Esophagus (tissue), 2 donors: ENCODE data around the gene B4GALT1. TPM values are rescaled to one million over a fixed set of nuclear protein-coding genes. Genes with fewer than 3 reads are reported as not detected.

Experiments
- H3K27ac ChIP-seq, 2 donors: one replicate each; pipeline ENCODE4 v1.5.1; 2013; ENCODE audit warnings: low read depth in 2 of 2, mild to moderate bottlenecking in 2 of 2, inconsistent platforms in 1 of 2, low read length in 1 of 2, moderate library complexity in 1 of 2
- H3K27me3 ChIP-seq, 2 donors: one replicate each; pipeline ENCODE4 v1.6.1; 2013; ENCODE audit warnings: low read length in 2 of 2, control low read depth in 1 of 2, mild to moderate bottlenecking in 1 of 2; ENCODE audit not compliant: insufficient read depth in 2 of 2, control insufficient read depth in 1 of 2
- H3K36me3 ChIP-seq, 2 donors: one replicate each; pipeline ENCODE4 v1.6.1; 2013; ENCODE audit warnings: low read length in 1 of 2; ENCODE audit not compliant: control insufficient read depth in 2 of 2, insufficient read depth in 2 of 2
- H3K4me1 ChIP-seq, 2 donors: one replicate each; pipeline ENCODE4 v1.6.1; 2013; ENCODE audit warnings: low read length in 1 of 2; ENCODE audit not compliant: control insufficient read depth in 2 of 2, insufficient read depth in 2 of 2
- H3K4me3 ChIP-seq, 2 donors: one replicate each; pipeline ENCODE4 v1.5.1; 2013; ENCODE audit warnings: low read length in 2 of 2, mild to moderate bottlenecking in 2 of 2, low read depth in 1 of 2, moderate library complexity in 1 of 2
- H3K9me3 ChIP-seq, 2 donors: one replicate each; pipeline ENCODE4 v1.6.1; 2013; ENCODE audit warnings: mild to moderate bottlenecking in 2 of 2, low read depth in 1 of 2, low read length in 1 of 2, moderate library complexity in 1 of 2; ENCODE audit not compliant: control insufficient read depth in 2 of 2, insufficient read depth in 1 of 2
- WGBS, 2 donors: extraction: QIAGEN DNeasy Blood & Tissue Kit; methylation state at CpG; one replicate each; pipeline ENCODE4 v1.1.7; 2013; 5-methylcytosine and 5-hydroxymethylcytosine counted together
- polyA plus RNA-seq, 2 donors: library from polyadenylated mRNA; stranded (reverse); fragments of 200-250 nt; gene quantifications; one replicate each; pipeline ENCODE4 v1.2.3, GENCODE V29; 2013
- donor health status: healthy with polysubstance abuse.
- donor health status: Bipolar disorder and iron deficiency.

Gene B4GALT1
- polyA plus RNA-seq, 2 donors: 26.0 to 29.2 TPM

- peaks cover 6 to 40% of the 10 kb centered on the region in 2 donors for H3K4me1 ChIP-seq
- no peak overlapping the region for H3K27ac ChIP-seq
- no peak overlapping the region for H3K4me3 ChIP-seq
Observed at GRCh38 chr9:33133186-33133585, 34.0 kb downstream of the B4GALT1 start.

GRCh38 chr9:33131790-33132772 is 35.1 kb downstream of the B4GALT1 start:
- Histone ChIP-seq H3K4me1 (peaks cover 6 to 33% of the 10 kb centered on the region in 2 donors), H3K27ac (peak overlapping the region in 1 of 2 donors; percentile 59)

More at GRCh38 chr9:33133186-33133585, 34.0 kb downstream of the B4GALT1 start:
- Histone ChIP-seq H3K9me3 (no peaks in the 10 kb centered on the region), H3K36me3 (peaks cover 5 to 32% of the 10 kb centered on the region in 2 donors), H3K27me3 (no peaks in the 10 kb centered on the region)
- WGBS, 2 donors: 71 to 82% methylated on average over 7 of the region's 7 CpGs

GRCh38 chr9:33130961-33131789 is 36.0 kb downstream of the B4GALT1 start:
- peaks cover 5 to 34% of the 10 kb centered on the region in 2 donors for H3K36me3 ChIP-seq

More at GRCh38 chr9:33131790-33132772, 35.1 kb downstream of the B4GALT1 start:
- WGBS, 2 donors: 53 to 68% methylated on average over 10 of the region's 10 CpGs
- Histone ChIP-seq H3K9me3 (no peaks in the 10 kb centered on the region), H3K27me3 (no peaks in the 10 kb centered on the region), H3K4me3 (no peak overlapping the region), H3K36me3 (peaks cover 5 to 34% of the 10 kb centered on the region in 2 donors)

GRCh38 chr9:33129886-33130881 is 37.0 kb downstream of the B4GALT1 start:
- WGBS, 2 donors: 65 to 67% methylated on average over 14 of the region's 14 CpGs
- Histone ChIP-seq H3K36me3 (peaks cover 5 to 38% of the 10 kb centered on the region in 2 donors), H3K4me1 (peaks cover 12 to 30% of the 10 kb centered on the region in 2 donors), H3K4me3 (no peak overlapping the region), H3K9me3 (no peaks in the 10 kb centered on the region), H3K27me3 (no peaks in the 10 kb centered on the region), H3K27ac (peak overlapping the region; percentile 60 to 87)

More at GRCh38 chr9:33130961-33131789, 36.0 kb downstream of the B4GALT1 start:
- Histone ChIP-seq H3K27ac (peak overlapping the region; percentile 60 to 87), H3K4me3 (no peak overlapping the region), H3K4me1 (peaks cover 6 to 29% of the 10 kb centered on the region in 2 donors), H3K9me3 (no peaks in the 10 kb centered on the region), H3K27me3 (no peaks in the 10 kb centered on the region)
- 94 to 98% methylated on average over 4 of the region's 4 CpGs for WGBS, 2 donors

GRCh38 chr9:33129251-33129885 is 37.8 kb downstream of the B4GALT1 start:
- Histone ChIP-seq H3K4me3 (no peak overlapping the region), H3K27ac (peak overlapping the region; percentile 16 to 44), H3K9me3 (no peaks in the 10 kb centered on the region), H3K4me1 (peaks cover 12 to 29% of the 10 kb centered on the region in 2 donors), H3K27me3 (no peaks in the 10 kb centered on the region), H3K36me3 (peaks cover 5 to 37% of the 10 kb centered on the region in 2 donors)
- WGBS, 2 donors: 76 to 78% methylated on average over 5 of the region's 5 CpGs

- no peaks in the 10 kb centered on the region for H3K9me3 ChIP-seq
- H3K4me1 ChIP-seq: peaks cover 12 to 29% of the 10 kb centered on the region in 2 donors
- peaks cover 12 to 38% of the 10 kb centered on the region in 2 donors for H3K36me3 ChIP-seq
- no peaks in the 10 kb centered on the region for H3K27me3 ChIP-seq
- no peak overlapping the region for H3K4me3 ChIP-seq
- 93 to 95% methylated on average over 4 of the region's 4 CpGs for WGBS, 2 donors
- H3K27ac ChIP-seq: no peak overlapping the region
Observed at GRCh38 chr9:33128570-33128969, 38.6 kb downstream of the B4GALT1 start.

GRCh38 chr9:33127881-33128280 is 39.3 kb downstream of the B4GALT1 start:
- WGBS, 2 donors: 81 to 86% methylated on average over 5 of the region's 5 CpGs
- peaks cover 12 to 29% of the 10 kb centered on the region in 2 donors for H3K4me1 ChIP-seq
- no peaks in the 10 kb centered on the region for H3K27me3 ChIP-seq
- no peak overlapping the region for H3K27ac ChIP-seq
- H3K4me3 ChIP-seq: no peak overlapping the region
- H3K36me3 ChIP-seq: peaks cover 7 to 34% of the 10 kb centered on the region in 2 donors
- no peaks in the 10 kb centered on the region for H3K9me3 ChIP-seq
